ENCODE results near the gene ADORA3. TPM values are rescaled to one million over a fixed set of nuclear protein-coding genes. Genes with fewer than 3 reads are reported as not detected.
A peak's percentile ranks its signal among the peaks of the same experiment; 100 is the strongest.

Gene ADORA3
- total RNA-seq, 1 donor from 2014 or later = 8.9 TPM

- DNase-seq (ENCODE audit: low spot score) = no peak
Measured at GRCh38 chr1:111475701-111476100, 27.7 kb downstream of the ADORA3 start.

DNA sequence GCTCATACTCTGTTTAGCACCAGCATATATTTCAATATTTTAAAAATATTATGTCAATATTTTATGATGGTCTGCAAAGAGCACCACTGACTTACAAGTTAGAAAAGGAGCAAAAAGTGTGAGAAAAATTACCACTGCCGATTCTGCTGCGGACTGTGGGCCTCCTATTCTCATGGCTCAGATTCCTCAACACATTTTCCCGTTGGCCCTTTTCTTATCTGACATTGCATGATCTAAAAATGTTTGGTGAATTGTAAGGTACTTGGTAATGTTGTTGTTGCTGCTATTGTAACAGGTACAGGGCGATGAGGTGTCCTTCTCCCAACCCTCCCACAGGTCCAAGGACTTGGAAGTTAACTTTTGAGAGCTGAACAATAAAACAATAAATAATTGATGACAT lies 28.9 kb downstream of the ADORA3 start:
- no peak for DNase-seq (ENCODE audit: low spot score)

DNA sequence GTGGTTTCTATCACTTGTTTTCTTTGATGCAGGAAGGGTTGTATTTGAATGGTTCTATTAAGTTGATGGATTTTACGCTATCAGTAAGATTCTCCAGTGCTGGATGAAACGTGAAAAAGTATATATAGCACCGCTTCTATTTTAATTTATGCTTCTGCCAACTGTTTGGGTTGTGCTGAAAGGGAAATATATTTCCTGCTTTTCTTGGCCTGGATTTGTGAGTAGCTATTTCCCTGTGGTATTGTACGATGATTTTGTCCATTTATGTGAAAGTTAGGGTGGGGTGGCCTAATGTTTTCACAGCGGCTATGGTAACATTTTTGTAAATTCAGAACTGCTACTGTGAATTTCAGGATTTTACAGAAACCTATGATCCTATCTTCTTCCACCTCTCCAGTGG lies 29.3 kb downstream of the ADORA3 start:
- peak; percentile 39 for DNase-seq (ENCODE audit: low spot score)

DNA sequence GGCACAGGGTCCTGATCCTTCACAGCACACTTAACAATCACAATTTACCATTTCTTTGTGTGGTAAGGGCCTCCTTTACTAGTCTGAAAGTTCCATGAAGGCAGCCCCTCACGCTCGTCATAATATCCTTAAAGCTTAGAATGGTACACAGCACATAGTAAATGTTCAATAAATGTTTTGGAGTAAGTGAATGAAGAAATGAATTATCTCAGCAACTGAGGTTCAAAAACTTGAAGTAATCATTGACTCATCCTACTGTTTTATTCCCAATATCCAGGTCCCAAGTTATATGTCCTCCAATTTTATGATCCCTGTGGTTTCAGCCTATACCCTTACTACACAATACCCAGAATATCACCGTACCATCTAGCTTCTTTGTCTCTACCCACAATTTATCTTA lies 31.9 kb downstream of the ADORA3 start:
- no peak for DNase-seq (ENCODE audit: low spot score)

DNA sequence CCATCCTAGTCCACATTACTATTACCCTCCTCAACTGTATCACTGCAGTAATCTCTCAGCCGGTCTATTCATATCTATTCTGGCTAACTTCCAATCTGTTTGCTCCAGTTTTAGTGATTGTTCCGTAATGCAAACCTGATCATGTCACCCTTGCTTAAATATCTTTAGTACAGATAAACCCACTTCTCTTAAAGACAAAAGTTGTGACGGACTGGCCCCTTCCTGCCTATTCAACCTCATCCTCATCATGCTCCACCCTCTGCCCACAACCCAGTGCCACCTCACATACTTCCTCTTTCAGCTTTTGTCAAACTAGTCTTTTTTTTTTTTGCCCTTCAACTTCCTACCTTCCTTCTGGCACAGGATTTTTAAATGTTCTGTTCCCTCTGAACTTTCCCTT lies 32.4 kb downstream of the ADORA3 start:
- peak; percentile 51 for DNase-seq (ENCODE audit: low spot score)

DNA sequence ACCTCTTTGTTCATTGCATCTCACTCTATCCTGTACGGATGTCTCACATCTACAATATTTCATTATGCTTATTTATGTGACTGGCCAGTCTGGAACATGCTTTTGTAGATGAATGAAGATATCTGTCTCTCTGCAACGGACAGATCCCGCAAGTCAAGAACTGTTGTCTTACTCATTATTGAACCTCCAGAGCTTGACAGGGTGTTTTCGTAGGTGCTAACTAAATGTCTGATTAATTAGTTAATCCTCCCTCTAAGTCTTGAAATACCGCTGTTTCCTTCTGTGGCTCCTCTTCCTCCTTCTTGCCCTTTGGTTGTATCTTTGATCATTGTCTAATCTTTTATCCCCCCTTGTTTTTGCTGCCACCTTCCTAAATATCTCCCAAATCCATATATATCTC lies 32.8 kb downstream of the ADORA3 start:
- no peak for DNase-seq (ENCODE audit: low spot score)

- DNase-seq (ENCODE audit: low spot score) = no peak
Measured at GRCh38 chr1:111469539-111469938, 33.9 kb downstream of the ADORA3 start.

DNA sequence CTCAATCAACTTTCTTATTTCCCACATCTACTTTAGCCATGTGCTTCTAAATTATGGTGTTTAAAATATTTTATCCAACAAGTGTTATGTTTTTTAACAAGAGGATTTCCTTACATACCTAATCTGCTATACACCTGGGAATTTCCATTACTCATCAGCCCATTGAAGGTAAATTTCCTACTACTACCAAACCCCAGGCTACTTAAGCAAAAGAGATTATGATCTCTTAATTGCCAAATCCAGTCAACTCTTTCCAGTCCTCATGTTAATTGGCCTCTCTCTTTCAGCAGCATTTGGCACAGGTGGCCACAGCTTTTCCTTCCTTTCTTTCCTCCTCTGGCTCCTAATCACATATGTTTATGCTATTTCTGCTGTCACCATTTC lies 34.7 kb downstream of the ADORA3 start:
- DNase-seq (ENCODE audit: low spot score) = no peak

GRCh38 chr1:111467865-111468716 lies 35.3 kb downstream of the ADORA3 start:
- no peak for DNase-seq (ENCODE audit: low spot score)

- DNase-seq (ENCODE audit: low spot score) = no peak
Measured at GRCh38 chr1:111466480-111466879, 37.0 kb downstream of the ADORA3 start.

GRCh38 chr1:111465754-111466153 lies 37.7 kb downstream of the ADORA3 start:
- DNase-seq (ENCODE audit: low spot score) = no peak

DNA sequence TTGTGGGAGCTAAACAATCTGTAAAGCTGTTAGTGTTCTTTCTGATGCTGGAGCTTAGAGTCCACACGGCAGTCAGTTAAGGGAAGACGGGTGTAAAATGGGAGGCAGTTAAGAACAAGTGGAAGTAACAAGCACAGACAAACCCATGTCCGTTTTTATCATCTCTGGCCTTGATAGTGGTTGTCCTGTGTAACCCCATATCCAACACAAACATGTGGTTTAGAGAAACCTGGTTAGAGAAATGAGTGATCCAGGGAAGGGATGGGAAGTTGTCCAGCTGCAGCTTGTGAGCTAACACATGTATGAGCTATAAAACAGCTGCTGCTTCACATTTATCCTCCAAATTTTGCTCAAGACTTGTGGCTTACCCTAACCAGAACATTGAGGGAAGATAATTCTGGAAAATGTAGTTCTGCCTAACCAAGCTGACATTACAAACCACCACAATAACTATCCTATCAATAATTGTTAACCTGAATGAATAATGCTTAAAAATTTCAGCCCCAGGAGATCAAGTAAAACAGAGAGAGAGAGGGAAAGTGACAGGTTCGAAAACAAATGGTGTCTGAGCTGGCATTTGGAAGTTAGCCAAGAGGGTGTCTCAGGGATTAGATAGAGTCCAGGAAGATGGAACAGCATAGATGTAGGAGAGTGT lies 40.3 kb downstream of the ADORA3 start:
- peak; percentile 29 for DNase-seq (ENCODE audit: low spot score)

GRCh38 chr1:111462370-111463028 lies 40.9 kb downstream of the ADORA3 start:
- DNase-seq (ENCODE audit: low spot score) = no peak

DNA sequence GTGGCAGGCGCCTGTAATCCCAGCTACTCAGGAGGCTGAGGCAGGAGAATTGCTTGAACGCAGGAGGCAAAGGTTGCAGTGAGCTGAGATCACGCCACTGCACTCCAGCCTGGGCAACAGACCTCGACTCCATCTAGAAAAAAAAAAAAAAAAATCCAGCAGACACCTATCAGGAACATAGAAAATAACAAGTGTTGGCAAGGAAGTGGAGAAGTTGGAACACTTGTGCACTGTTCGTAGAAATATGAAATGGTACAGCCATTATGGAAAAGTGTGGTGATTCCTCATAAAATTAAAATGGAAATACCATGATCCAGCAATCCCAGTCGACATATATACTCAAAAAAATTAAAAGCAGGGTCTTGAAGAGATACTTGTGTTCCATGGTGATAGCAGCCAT lies 41.7 kb downstream of the ADORA3 start:
- no peak for DNase-seq (ENCODE audit: low spot score)

DNA sequence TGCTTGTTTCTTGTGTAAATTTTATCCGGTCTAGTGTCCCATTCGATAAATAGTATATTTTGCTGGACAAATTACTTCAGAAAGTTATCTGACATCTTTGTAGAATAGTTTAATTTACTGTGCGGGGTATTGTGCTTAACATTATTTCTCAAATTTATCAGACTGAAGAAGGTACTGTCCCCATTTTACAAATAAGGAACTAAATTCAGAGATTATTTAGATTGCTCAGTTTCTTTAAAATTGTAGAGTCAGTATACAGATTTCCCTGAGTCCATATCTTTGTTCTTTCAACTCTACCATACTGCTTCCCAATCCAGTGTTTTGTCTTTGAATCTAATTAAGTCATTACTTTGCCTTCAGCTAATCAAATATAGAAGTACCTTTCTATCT lies 47.8 kb downstream of the ADORA3 start:
- no peak for DNase-seq (ENCODE audit: low spot score)

GRCh38 chr1:111454859-111455641 lies 48.4 kb downstream of the ADORA3 start:
- DNase-seq (ENCODE audit: low spot score) = no peak

DNA sequence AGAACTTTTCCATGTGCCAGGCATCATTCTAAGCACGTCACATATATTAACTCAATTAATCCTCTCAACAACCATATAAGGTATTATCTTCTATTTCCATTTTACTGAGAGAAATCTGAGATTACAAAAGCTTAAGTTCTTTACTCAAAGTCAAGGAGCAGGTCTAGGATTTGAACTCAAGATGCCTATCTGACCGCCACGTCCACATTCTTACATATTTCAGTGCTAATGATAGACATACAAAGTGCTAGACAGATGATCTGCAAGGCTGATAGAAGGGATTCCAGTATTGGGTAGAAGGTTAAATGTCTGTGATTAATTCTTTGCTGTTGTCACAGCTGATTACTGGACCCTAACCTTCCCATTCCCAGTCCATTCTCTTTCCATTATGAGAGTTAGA lies 49.7 kb downstream of the ADORA3 start:
- DNase-seq (ENCODE audit: low spot score) = no peak

- DNase-seq (ENCODE audit: low spot score) = no peak
Measured at GRCh38 chr1:111452581-111452980, 50.9 kb downstream of the ADORA3 start.

DNA sequence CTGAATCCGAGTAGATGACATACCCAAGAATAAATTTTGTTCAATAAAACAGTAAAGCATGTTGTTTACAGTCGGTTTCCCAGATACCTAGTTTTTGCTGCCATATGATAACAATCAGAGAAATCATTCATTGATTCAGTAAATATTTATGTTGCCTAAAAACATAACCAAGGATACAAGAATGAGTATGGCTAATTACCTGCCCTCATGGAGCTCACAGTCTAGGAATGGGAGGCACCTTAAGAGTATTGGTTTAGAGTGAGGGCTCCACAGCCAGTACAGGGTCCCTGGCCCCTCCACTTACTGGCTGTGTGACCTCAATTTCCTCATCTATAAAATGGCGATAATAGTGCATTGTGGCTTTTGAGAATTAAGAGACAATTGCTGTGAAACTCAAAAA lies 53.2 kb downstream of the ADORA3 start:
- no peak for DNase-seq (ENCODE audit: low spot score)

- DNase-seq (ENCODE audit: low spot score) = no peak
Measured at GRCh38 chr1:111449703-111450017, 53.8 kb downstream of the ADORA3 start.

Measured in umbilical cord (tissue), 2 donors.